H1 (cell line): ENCODE results near the gene EOGT. TPM values are rescaled to one million over a fixed set of nuclear protein-coding genes. Genes with fewer than 3 reads are reported as not detected.

Experiments used
- CTCF ChIA-PET: fragments of 300-600 bp; sonication (Branson Sonifier 250); formaldehyde crosslinking; loops from one replicate; lab custom pipeline; 2021; ENCODE audit not compliant: partially characterized antibody; lab: Charles Lee
- POLR2A ChIA-PET: fragments of 300-600 bp; sonication (Branson Sonifier 250); formaldehyde crosslinking; loops from one replicate; lab custom pipeline; 2021; ENCODE audit warnings: inconsistent platforms; ENCODE audit not compliant: partially characterized antibody; lab: Charles Lee
- DNase-seq, 2 experiments: peaks; one replicate each; pipeline versions ENCODE4 v3.0.0 to v3.0.0-alpha.2; 2010 to 2022; ENCODE audit warnings: low spot score in 2 of 2, low read depth in 1 of 2, mixed read lengths in 1 of 2
- FAIRE-seq: peaks from 2 replicates; lab custom pipeline; 2011; peaks lifted over from hg19 to GRCh38; lab: Jason Lieb, UNC
- H2AFZ ChIP-seq: 2 replicates; pipeline ENCODE4 v1.8.1; 2012; ENCODE audit warnings: low read length, inconsistent platforms
- H2AK5ac ChIP-seq: 2 replicates; pipeline ENCODE4 v1.6.1; 2013; ENCODE audit warnings: low read depth, low read length
- H2BK120ac ChIP-seq: replicated peaks from 2 replicates; pipeline ENCODE3; 2013; ENCODE audit warnings: low read depth, low read length, inconsistent platforms
- H2BK12ac ChIP-seq: 2 replicates; pipeline ENCODE4 v1.6.1; 2013; ENCODE audit warnings: low read depth, low read length
- H2BK15ac ChIP-seq: 2 replicates; pipeline ENCODE4 v1.6.1; 2013; ENCODE audit warnings: low read length
- H2BK20ac ChIP-seq: 2 replicates; pipeline ENCODE4 v1.6.1; 2013; ENCODE audit warnings: low read length
- H2BK5ac ChIP-seq: 2 replicates; pipeline ENCODE4 v1.6.1; 2013; ENCODE audit warnings: low read depth, low read length
- H3K14ac ChIP-seq: 2 replicates; pipeline ENCODE4 v1.6.1; 2013; ENCODE audit warnings: inconsistent platforms; ENCODE audit not compliant: insufficient read length
- H3K18ac ChIP-seq: 2 replicates; pipeline ENCODE4 v1.6.1; 2013; ENCODE audit warnings: low read length; ENCODE audit errors: extremely low read depth
- H3K23ac ChIP-seq: 2 replicates; pipeline ENCODE4 v1.6.1; 2013; ENCODE audit warnings: inconsistent platforms; ENCODE audit not compliant: insufficient read length
- H3K23me2 ChIP-seq: 2 replicates; pipeline ENCODE4 v1.6.1; 2013; ENCODE audit warnings: low read depth, low read length
- H3K27ac ChIP-seq: 2 replicates; pipeline ENCODE4 v1.6.1; 2011; ENCODE audit warnings: low read depth, low read length, inconsistent platforms
- H3K27me3 ChIP-seq, 4 experiments: replicated peaks in 1 of 4; 1 replicate in 1 of 4; 2 replicates in 3 of 4; pipeline versions ENCODE4 v1.6.1 to v1.8.1; 2011 to 2013; ENCODE audit warnings: low read length in 3 of 4, mild to moderate bottlenecking in 3 of 4, inconsistent platforms in 2 of 4, mixed read lengths in 2 of 4, moderate library complexity in 1 of 4; ENCODE audit not compliant: control insufficient read depth in 3 of 4, insufficient read depth in 3 of 4; ENCODE audit errors: extremely low read depth in 1 of 4
- H3K36me3 ChIP-seq, 4 experiments: 2 replicates each; pipeline versions ENCODE4 v1.6.1 to v1.8.1; 2011 to 2013; ENCODE audit warnings: mild to moderate bottlenecking in 4 of 4, low read length in 3 of 4, moderate library complexity in 2 of 4, control low read depth in 1 of 4, inconsistent platforms in 1 of 4; ENCODE audit not compliant: insufficient read depth in 4 of 4, control insufficient read depth in 2 of 4
- H3K4ac ChIP-seq: replicated peaks from 2 replicates; pipeline ENCODE3; 2013; ENCODE audit warnings: low read length, low read depth, mixed read lengths, inconsistent platforms; ENCODE audit not compliant: insufficient read length
- H3K4me1 ChIP-seq, 4 experiments: replicated peaks in 1 of 4; 1 replicate in 1 of 4; 2 replicates in 3 of 4; pipeline versions ENCODE4 v1.6.1 to v1.8.1; 2011 to 2013; ENCODE audit warnings: low read length in 3 of 4, inconsistent platforms in 2 of 4, mixed read lengths in 1 of 4; ENCODE audit not compliant: insufficient read depth in 4 of 4, control insufficient read depth in 3 of 4
- H3K4me2 ChIP-seq, 2 experiments: 2 replicates each; pipeline versions ENCODE4 v1.6.1 to v1.8.1; 2011 to 2013; ENCODE audit warnings: low read depth in 2 of 2, low read length in 2 of 2, control low read depth in 1 of 2, inconsistent platforms in 1 of 2, mild to moderate bottlenecking in 1 of 2; ENCODE audit not compliant: insufficient read depth in 1 of 2
- H3K4me3 ChIP-seq, 4 experiments: fragments of 200-600, 300-600 bp in 1 of 4; sonication (generic), shearing (Covaris generic), sonication (Bioruptor Twin) in 1 of 4; 2 replicates each; pipeline versions ENCODE4 v1.5.1 to v1.8.1; 2011 to 2016; ENCODE audit warnings: low read length in 4 of 4, low read depth in 3 of 4, control low read depth in 2 of 4, inconsistent platforms in 2 of 4, mild to moderate bottlenecking in 2 of 4, mixed read lengths in 1 of 4, moderate library complexity in 1 of 4; ENCODE audit not compliant: insufficient read depth in 2 of 4; ENCODE audit errors: extremely low read depth in 1 of 4
- H3K56ac ChIP-seq: replicated peaks from 2 replicates; pipeline ENCODE3; 2013; ENCODE audit warnings: low read depth, mild to moderate bottlenecking, mixed read lengths, low read length, inconsistent platforms; ENCODE audit not compliant: insufficient read length
- H3K79me1 ChIP-seq: 2 replicates; pipeline ENCODE4 v1.6.1; 2013; ENCODE audit warnings: low read depth, low read length, control low read depth
- H3K79me2 ChIP-seq, 2 experiments: 2 replicates each; pipeline versions ENCODE4 v1.6.1 to v1.8.1; 2012 to 2013; ENCODE audit warnings: low read length in 2 of 2, mild to moderate bottlenecking in 2 of 2, inconsistent platforms in 1 of 2; ENCODE audit not compliant: insufficient read depth in 2 of 2, control insufficient read depth in 1 of 2
- H3K9ac ChIP-seq, 4 experiments: replicated peaks in 1 of 4; 1 replicate in 1 of 4; 2 replicates in 3 of 4; pipeline versions ENCODE4 v1.6.1 to v1.8.1; 2011 to 2013; ENCODE audit warnings: low read depth in 3 of 4, low read length in 3 of 4, control low read depth in 2 of 4, mild to moderate bottlenecking in 2 of 4, moderate library complexity in 2 of 4, inconsistent platforms in 1 of 4; ENCODE audit errors: extremely low read depth in 1 of 4
- H3K9me3 ChIP-seq, 2 experiments: 2 replicates each; pipeline versions ENCODE4 v1.6.1 to v1.8.1; 2012 to 2013; ENCODE audit warnings: mild to moderate bottlenecking in 2 of 2, moderate library complexity in 2 of 2, control low read depth in 1 of 2, inconsistent platforms in 1 of 2, low read depth in 1 of 2, low read length in 1 of 2, mixed read lengths in 1 of 2; ENCODE audit not compliant: insufficient read depth in 2 of 2
- H4K20me1 ChIP-seq, 2 experiments: replicated peaks in 1 of 2; 2 replicates each; pipeline versions ENCODE3 to v1.8.1; 2011 to 2013; ENCODE audit warnings: inconsistent platforms in 2 of 2, low read length in 2 of 2, mild to moderate bottlenecking in 1 of 2; ENCODE audit not compliant: insufficient read depth in 2 of 2, control insufficient read depth in 1 of 2
- H4K5ac ChIP-seq: 2 replicates; pipeline ENCODE4 v1.6.1; 2013; ENCODE audit warnings: low read length, low read depth, mixed read lengths, inconsistent platforms; ENCODE audit not compliant: insufficient read length
- H4K8ac ChIP-seq: 2 replicates; pipeline ENCODE4 v1.8.0; 2013; ENCODE audit warnings: mild to moderate bottlenecking, moderate library complexity, low read length, inconsistent platforms; ENCODE audit not compliant: insufficient read depth; ENCODE audit errors: extremely low read depth
- H4K91ac ChIP-seq: replicated peaks from 2 replicates; pipeline ENCODE3; 2013; ENCODE audit warnings: low read length, mixed read lengths, inconsistent platforms; ENCODE audit not compliant: insufficient read length
- BACH1 ChIP-seq: IDR thresholded peaks from 2 replicates; pipeline ENCODE4 v1.6.1; 2012; ENCODE audit warnings: low read length, improper control_type of control experiment
- BCL11A ChIP-seq, 2 experiments: IDR thresholded peaks; one replicate each; pipeline ENCODE4 v1.6.1; 2011; ENCODE audit warnings: low read depth in 2 of 2, low read length in 2 of 2, mild to moderate bottlenecking in 2 of 2
- CEBPB ChIP-seq: IDR thresholded peaks from 2 replicates; pipeline ENCODE4 v1.6.1; 2012; ENCODE audit warnings: low read depth, low read length
- FOSL1 ChIP-seq: IDR thresholded peaks from 2 replicates; pipeline ENCODE4 v1.6.1; 2011; ENCODE audit warnings: mild to moderate bottlenecking, low read depth, low read length, moderate library complexity; ENCODE audit not compliant: insufficient read depth
- HDAC6 ChIP-seq: IDR thresholded peaks from one replicate; pipeline ENCODE4 v1.7.1; 2012; ENCODE audit warnings: low read depth, mild to moderate bottlenecking, inconsistent platforms, low read length, moderate library complexity
- KDM1A ChIP-seq: fragments of 200-600, 300-600 bp; sonication (generic); IDR thresholded peaks from 2 replicates; pipeline ENCODE4 v1.7.1; 2016; ENCODE audit warnings: mild to moderate bottlenecking, low read length, borderline replicate concordance
- PHF8 ChIP-seq: fragments of 200-600 bp; sonication (generic); conservative IDR thresholded peaks from 2 replicates; pipeline ENCODE4 v1.7.1; 2012; ENCODE audit warnings: low read depth, mild to moderate bottlenecking, inconsistent platforms, low read length, moderate library complexity
- POLR2A ChIP-seq, 2 experiments: IDR thresholded peaks; 1 replicate in 1 of 2; 2 replicates in 1 of 2; pipeline ENCODE4 v1.6.1; 2011; ENCODE audit warnings: low read depth in 2 of 2, low read length in 2 of 2, mild to moderate bottlenecking in 2 of 2; ENCODE audit errors: control extremely low read depth in 1 of 2
- POU5F1 ChIP-seq: IDR thresholded peaks from 2 replicates; pipeline ENCODE4 v1.6.1; 2011; ENCODE audit warnings: low read depth, mild to moderate bottlenecking, low read length, moderate library complexity
- SP1 ChIP-seq: IDR thresholded peaks from 2 replicates; pipeline ENCODE4 v1.6.1; 2011; ENCODE audit warnings: low read depth, low read length
- SRF ChIP-seq: IDR thresholded peaks from 2 replicates; pipeline ENCODE4 v1.6.1; 2011; ENCODE audit warnings: mild to moderate bottlenecking, low read depth, low read length, moderate library complexity
- TAF7 ChIP-seq: optimal IDR thresholded peaks from 2 replicates; pipeline ENCODE3; 2011; ENCODE audit warnings: low read depth, mild to moderate bottlenecking, inconsistent platforms, low read length, moderate library complexity, borderline replicate concordance
- WGBS, 2 experiments: shearing (Covaris generic) in 1 of 2; methylation state at CpG; one replicate each; pipeline versions ENCODE4 v1.1.6 to v1.1.7; 2013 to 2015; ENCODE audit warnings: low lambda C conversion rate in 2 of 2, mixed read lengths in 2 of 2, inconsistent platforms in 1 of 2, low coverage in 1 of 2, missing lambda C conversion rate in 1 of 2; ENCODE audit not compliant: insufficient replicate concordance in 2 of 2, insufficient coverage in 1 of 2, insufficient read length in 1 of 2; ENCODE audit errors: extremely low coverage in 1 of 2, missing lambda C conversion rate in 1 of 2; 5-methylcytosine and 5-hydroxymethylcytosine counted together
- polyA plus RNA-seq, 7 experiments: library from polyadenylated mRNA; depleted of rRNA in 3 of 7; stranded (reverse) in 5 of 7; unstranded in 2 of 7; fragments of >200 nt in 5 of 7; fragments of 200-250 nt in 2 of 7; gene quantifications; 1 replicate in 5 of 7; 2 replicates in 1 of 7; 4 replicates in 1 of 7; pipeline versions ENCODE4 v1.2.1 to v1.2.3, GENCODE V29; 2011 to 2013; ENCODE audit warnings: missing spikeins in 2 of 7, mixed read lengths in 2 of 7
- total RNA-seq: library from RNA; stranded (reverse); fragmentation: NEBNext Ultra II Directional; extraction: Animal tissue kit (Norgen Biotek cat#: 25700); gene quantifications from 2 replicates; pipeline ENCODE4 v1.2.1, GENCODE V29; 2021

The EOGT gene
- total and polyA plus RNA-seq, 2 of the 8 experiments (the other 6 are each of a cell fraction or from before 2014, with no cell fraction given), result 6.7 to 20.7 TPM

- Histone ChIP-seq H3K36me3 (peaks cover 0 to 3% (median 0%) of the 10 kb centered on the region in 4 experiments; a peak in 2 of 8 replicates), H3K79me2 (no peaks in the 10 kb centered on the region), H3K27me3 (peaks cover 0 to 4% (median 0%) of the 10 kb centered on the region in 4 experiments; a peak in 2 of 7 replicates), H2AK5ac (peak overlapping the region; percentile 54), H2BK20ac (0 out of 2 replicates have a peak overlapping the region, but pooled peaks have one; percentile 43), H3K14ac (no peak overlapping the region), H2BK15ac (no peak overlapping the region; the same call in 1 of the 2 replicates), H4K91ac (no peak overlapping the region), H3K4me1 (peaks cover 6 to 19% (median 9%) of the 10 kb centered on the region in 4 experiments), H3K23me2 (peaks cover 4% of the 10 kb centered on the region), H2AFZ (no peak overlapping the region), H3K23ac (no peak overlapping the region), H3K4me3 (no peak overlapping the region), H2BK12ac (peak overlapping the region; percentile 88; the same call in 1 of the 2 replicates), H4K20me1 (no peaks in the 10 kb centered on the region), H3K56ac (no peak overlapping the region), H3K27ac (0 out of 2 replicates have a peak overlapping the region, but pooled peaks have one; percentile 13), H3K4ac (no peak overlapping the region), H3K9ac (no peak overlapping the region), H2BK120ac (no peak overlapping the region), H4K5ac (no peak overlapping the region), H3K79me1 (no peaks in the 10 kb centered on the region), H3K4me2 (peak overlapping the region in 1 of 2 experiments; percentile 44; a peak in 1 of 4 replicates), H4K8ac (no peak overlapping the region), H2BK5ac (peak overlapping the region; percentile 49; the same call in 1 of the 2 replicates), H3K18ac (peak overlapping the region; percentile 41; the same call in 1 of the 2 replicates), H3K9me3 (no peaks in the 10 kb centered on the region)
- DNase-seq (no peak), FAIRE-seq (no peak)
- WGBS, 2 experiments, result 86% methylated on average over 8 of the region's 8 CpGs; no CpG with 5 or more reads in 1 of the 2 experiments
- ChIA-PET POLR2A (interaction anchor here (1.0 to 2.9 kb wide), 3 partner anchors 10 to 40 kb away, joined by 3 to 8 read pairs (median 6); no protein-coding TSS in a partner anchor), CTCF (interaction anchor here (1.0 to 1.5 kb wide), 2 partner anchors 14 to 27 kb away, joined by 3 to 4 read pairs; no protein-coding TSS in a partner anchor)
- TF ChIP-seq FOSL1 (no peak), HDAC6 (no peak), CEBPB (no peak), KDM1A (no peak), POU5F1 (no peak), SRF (no peak), BCL11A (IDR thresholded peaks at IDR 0.05; ENCODE audit: low read depth in 2 of 2, low read length in 2 of 2) (no peak), SP1 (no peak), POLR2A (IDR thresholded peaks at IDR 0.05; ENCODE audit: control extremely low read depth in 1 of 2, low read depth in 2 of 2, low read length in 2 of 2) (no peak; a peak in 1 of 3 replicates), TAF7 (no peak), PHF8 (no peak), BACH1 (no peak)
These were observed 2.3 kb downstream of the EOGT start for GRCh38 chr3:69011096-69011730.
